ENCODE measurements around the gene RXFP3.
"Not testable (repeated sequence)": the region's sequence is repeated elsewhere in the genome, so short reads cannot be mapped to it uniquely, and the experiment has no call there.

RXFP3 gene

GRCh38 chr5:33936381-33937016 lies at the start of gene RXFP3:
Gene RXFP3 (plus strand): TSS chr5:33936386. CDS start chr5:33936741, 355 bp downstream.
- no peak for DNase-seq (ENCODE audit: low spot score)

DNA sequence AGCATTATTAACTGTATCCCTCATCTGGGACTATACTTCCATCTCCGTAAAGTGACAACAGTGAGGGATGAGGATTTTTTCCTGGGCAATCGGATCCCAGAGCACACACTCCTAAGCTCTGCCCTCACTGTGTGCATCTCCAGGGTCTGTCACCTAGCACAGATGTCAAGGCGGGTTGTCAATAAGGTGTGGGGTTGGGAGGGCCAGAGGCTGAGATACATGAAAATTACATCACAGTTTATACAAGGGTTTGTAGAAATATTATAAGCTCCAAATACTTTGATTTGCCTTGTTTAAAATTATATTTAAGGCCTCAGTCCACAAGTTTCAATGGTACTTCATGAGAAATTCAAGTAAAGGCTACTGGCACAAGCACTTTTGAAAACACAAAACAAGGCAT lies 48.9 kb upstream of the RXFP3 start:
- no peak for DNase-seq (ENCODE audit: low spot score)

DNA sequence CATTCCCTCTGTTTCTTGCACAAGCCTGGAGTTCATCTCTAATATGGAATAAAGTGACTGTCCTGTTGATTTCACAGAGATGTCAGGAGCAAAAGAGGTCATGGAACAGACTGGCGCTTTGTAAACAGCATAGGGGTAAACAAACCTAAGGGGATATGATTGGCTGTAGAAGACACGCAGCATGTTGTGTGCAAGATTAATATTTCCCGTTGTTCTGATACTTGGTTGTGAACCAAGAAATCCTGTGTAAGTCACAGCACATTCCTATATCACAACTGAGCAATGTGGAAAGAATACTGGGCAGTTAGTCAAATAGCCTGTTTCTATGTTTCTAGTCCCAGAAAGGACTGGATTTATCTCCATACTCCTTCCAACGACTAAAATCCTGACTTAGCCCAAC lies 47.6 kb upstream of the RXFP3 start:
- DNase-seq (ENCODE audit: low spot score), result no peak

DNA sequence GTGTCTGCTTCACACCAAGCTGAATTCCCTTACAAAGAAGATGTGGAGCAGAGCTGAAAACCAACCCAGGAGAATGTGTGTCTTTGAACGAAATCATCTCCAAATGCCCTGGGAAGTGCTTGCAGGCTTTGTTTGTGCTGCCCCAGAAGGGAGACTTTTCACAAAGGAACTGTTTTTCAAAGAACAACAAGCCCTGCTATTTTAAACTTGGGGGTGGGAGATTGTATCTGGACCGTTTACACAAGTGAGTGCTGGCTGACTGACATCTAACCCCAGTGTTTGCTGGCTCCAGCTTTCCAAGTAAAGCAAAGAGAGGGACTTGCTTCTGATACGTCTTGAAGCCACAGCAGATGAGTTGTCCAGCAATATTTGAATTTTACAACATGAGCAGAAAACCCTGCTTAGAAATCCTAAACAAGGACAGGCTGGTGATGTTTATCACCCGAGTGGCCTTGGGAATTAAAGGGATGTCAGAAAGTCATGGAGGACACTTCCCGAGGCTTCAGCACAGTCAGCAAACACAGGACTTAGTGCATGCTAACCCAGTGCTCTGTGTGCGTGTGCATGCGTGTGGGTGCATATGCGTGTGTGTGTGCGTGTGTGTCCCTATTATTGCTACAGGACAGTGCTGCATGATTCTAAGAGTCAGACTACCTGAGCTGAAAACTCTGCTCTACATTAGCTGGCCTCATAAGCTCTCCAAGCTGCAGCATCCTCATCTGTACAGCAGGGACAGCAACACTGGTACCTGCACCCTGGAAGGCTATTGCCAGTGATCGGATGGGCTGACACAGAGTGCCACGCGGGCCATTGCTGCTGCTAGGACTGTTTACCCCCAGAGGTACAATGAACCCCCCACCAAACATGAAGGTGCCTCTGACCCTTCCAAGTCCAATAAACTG lies 45.8 kb upstream of the RXFP3 start:
- DNase-seq (ENCODE audit: low spot score), result no peak

DNA sequence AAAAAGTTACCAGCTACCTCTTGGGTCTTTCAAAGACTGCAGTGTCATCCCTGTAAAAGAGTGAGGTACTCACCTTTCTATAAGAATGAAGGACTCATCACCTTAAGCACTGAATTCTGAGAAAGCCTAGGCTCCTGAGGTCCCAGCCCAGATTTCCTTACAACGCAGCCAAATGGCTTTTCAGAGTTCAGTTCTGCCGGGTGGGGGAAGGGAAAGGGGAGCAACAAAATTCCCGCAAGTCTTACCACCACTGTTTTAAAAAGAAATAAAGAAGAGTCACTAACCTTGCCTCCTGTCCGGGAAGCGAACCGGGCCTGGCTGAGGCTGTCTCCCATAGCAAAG lies 44.8 kb upstream of the RXFP3 start:
- DNase-seq (ENCODE audit: low spot score), result no peak

GRCh38 chr5:33891788-33892619 lies 44.2 kb upstream of the RXFP3 start, which contains the start of gene ADAMTS12:
Gene ADAMTS12 (minus strand): TSS chr5:33891990. CDS start chr5:33891856, 134 bp downstream.
- DNase-seq (ENCODE audit: low spot score), result no peak

DNA sequence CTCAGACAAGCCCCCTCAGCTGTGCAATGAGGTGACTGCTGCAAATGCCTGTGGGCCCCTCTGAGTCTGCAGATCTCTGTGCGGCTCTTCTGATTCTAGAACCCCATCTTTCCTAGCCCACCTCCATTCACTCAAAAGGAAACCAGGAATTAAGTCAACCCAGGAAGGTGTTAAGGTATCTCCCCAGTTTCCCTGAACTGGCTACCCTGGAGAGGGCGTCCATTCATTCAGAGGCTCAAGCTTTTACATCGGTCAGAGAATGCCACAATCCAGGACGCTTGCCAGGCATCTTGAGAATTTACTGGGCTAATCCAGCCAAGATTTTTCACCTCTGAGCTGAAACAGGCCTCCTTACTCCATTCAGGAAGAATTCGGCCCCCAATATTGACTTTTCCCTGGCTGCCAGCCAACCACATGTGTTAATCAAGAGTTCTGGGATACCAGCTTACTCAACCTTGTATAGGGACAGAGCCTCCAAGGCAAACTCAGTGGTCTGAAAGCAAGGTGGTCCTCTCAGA lies 43.5 kb upstream of the RXFP3 start:
- DNase-seq (ENCODE audit: low spot score), result no peak

DNA sequence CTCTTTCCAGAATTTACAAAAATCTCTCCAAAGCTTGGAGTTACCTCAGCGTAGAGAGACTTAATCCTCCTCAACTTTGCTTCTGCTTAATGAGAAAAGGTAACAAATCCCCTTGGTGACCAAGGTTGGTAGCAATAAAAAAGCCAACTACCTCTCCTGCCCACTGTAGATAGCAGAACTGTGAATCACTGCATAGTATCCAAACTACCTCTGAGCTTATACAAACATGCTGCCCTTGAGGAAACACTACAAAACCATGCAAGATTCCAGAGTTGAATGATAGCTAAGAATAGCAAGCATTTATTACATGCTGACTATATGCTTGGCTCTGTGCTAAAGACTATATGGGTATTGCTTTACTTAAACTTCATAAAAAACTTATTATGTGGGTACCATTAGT lies 41.6 kb upstream of the RXFP3 start:
- no peak for DNase-seq (ENCODE audit: low spot score)

DNA sequence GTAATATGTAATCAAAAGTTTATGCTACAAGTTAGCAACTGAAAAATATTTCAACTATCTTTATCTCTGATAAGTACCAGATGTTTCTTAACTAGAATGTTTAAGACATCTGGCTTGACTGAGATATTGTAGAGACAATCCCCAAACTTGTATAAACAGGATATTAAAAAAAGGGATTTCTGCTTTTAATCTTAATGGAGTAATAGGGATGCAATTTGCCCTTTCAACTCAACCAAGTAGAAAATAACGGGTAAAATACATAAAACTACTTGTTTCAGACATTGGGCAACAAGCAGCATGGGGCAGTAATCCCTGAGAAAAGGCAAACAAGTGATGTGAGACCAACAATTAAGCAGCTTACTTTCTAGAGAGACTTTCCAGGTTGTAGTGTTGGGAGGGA lies 35.0 kb upstream of the RXFP3 start:
- DNase-seq (ENCODE audit: low spot score), result no peak

DNA sequence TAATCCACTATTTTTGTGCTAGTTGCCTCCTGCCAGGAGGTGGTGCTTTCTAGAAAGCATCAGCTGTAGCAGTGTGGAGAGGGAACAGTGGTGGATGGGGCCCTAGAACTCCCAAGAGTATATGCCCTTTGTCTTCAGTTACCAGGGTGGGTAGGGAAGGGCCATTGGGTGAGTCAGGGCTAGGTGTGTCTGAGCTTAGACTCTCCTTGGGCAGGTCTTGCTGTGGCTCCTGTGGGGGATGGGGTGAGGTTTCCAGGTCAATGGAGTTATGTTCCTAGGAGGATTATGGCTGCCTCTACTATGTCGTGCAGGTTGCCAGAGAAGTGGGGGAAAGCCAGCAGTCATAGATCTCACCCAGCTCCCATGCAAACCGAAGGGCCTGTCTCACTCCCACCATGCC lies 33.1 kb upstream of the RXFP3 start:
- DNase-seq (ENCODE audit: low spot score), result no peak

DNA sequence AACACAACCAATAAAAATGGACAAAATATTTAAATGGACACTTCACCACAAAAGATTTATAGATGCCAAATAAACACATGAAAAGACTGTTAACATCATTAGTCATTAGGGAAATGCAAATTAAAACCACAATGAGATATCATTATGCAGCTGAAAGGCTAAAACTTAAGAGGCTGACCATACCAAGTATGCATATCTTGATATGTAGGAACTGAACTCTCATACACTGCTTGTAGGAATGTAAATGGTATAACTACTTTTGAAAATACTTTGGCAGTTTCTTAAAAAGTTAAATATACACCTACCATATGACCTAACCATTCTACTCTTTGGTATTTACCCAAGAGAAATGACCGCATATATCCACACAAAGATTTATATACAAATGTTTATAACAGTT lies 30.8 kb upstream of the RXFP3 start:
- no peak for DNase-seq (ENCODE audit: low spot score)

- DNase-seq (ENCODE audit: low spot score), result not testable (repeated sequence)
Observed at GRCh38 chr5:33906248-33906647, 29.9 kb upstream of the RXFP3 start.

GRCh38 chr5:33914844-33915243 lies 21.3 kb upstream of the RXFP3 start:
- DNase-seq (ENCODE audit: low spot score), result not testable (repeated sequence)

- DNase-seq (ENCODE audit: low spot score), result no peak
Observed at GRCh38 chr5:33921002-33921401, 15.2 kb upstream of the RXFP3 start.

DNA sequence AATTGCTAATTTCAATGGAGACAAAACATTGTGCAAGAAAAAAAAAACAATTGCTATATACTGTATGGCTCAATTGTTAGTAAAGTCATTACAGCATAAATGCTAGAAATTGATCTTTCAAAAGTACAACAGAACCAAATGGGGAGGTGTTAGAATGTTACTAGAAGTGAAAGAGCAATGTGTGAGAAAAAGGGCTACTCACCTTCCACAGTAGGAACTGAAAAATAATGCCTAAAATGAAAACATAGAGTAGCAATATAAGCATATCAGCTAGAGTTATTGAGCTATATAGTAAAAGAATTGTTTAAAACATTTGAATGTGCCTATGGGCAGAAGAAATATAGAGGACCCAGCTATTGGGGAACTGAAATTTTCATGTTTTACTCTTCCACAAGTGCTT lies 10.9 kb upstream of the RXFP3 start:
- no peak for DNase-seq (ENCODE audit: low spot score)

DNA sequence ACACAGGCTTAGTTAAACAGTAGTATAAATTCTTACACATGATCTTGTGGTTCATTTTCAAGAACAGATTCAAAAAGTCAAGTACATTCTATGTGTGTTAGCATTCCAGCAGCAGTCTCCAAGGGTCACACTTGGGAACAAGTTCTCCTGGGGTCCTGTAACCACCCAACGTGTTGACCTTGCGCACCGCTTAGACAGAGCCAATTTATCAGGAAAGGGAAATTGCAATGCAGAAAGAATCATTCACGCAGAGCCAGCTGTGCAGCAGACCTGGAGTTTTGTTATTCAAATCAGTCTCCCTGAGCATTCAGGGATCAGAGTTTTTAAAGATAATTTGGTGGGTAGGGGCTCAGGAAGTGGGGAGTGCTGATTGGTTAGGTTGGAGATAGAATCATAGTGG lies 8.5 kb upstream of the RXFP3 start:
- DNase-seq (ENCODE audit: low spot score), result no peak

DNA sequence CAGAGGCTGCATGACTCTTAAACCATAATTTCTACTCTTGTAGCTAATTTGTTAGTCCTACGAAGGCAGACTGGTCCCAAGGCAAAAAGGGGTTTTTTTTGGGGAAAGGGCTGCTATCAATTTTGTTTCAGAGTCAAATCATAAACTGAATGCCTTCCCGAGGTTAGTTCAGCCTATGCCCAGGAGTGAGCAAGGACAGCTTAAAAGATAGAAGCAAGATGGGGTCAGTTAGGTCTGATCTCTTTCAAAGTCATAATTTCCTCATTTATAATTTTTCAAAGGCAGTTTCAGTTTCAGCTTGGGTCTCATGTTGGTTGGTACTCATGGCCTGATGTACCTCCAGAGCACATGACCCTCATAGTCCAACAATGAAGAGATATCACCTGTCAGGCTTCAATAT lies 7.9 kb upstream of the RXFP3 start:
- DNase-seq (ENCODE audit: low spot score), result no peak

- DNase-seq (ENCODE audit: low spot score), result no peak
Observed at GRCh38 chr5:33929925-33930690, 6.1 kb upstream of the RXFP3 start.

DNA sequence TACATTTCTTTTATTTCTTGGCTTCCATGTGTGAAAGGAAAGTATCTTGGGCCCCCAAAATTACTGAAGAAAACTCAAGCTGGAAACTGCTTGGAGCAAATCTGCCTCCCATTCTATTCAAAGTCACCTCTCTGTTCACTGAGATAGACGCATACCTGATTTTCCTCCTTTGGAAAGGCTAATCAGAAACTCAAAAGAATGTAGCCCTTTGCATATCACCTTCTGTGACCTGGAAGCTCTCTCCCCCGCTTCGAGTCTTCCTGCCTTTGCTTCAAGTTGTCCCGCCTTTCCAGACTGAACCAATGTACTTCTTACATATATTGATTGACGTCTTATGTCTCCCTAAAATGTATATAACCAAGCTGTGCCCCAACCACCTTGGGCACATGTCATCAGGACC lies 5.0 kb upstream of the RXFP3 start:
- no peak for DNase-seq (ENCODE audit: low spot score)

GRCh38 chr5:33933723-33934169 lies 2.4 kb upstream of the RXFP3 start:
- no peak for DNase-seq (ENCODE audit: low spot score)

DNA sequence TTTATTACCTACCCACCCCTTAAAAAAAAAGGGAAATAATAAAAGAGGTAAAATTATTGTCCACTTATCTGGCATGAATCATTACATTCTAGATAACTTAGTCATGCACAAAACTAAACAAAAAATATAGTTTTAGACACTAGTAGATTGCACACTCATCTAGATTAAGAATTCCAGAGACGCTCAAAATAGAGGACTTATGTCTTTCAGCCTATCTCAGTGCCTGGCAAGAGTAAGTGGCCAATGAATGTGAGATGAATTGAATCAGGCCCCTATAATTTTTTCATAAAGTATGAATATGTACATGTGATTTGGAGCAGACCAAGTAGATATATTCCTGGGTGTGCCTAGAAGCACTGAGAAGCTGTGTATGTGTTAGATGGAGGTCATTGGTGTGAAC lies 2.0 kb upstream of the RXFP3 start:
- no peak for DNase-seq (ENCODE audit: low spot score)

DNA sequence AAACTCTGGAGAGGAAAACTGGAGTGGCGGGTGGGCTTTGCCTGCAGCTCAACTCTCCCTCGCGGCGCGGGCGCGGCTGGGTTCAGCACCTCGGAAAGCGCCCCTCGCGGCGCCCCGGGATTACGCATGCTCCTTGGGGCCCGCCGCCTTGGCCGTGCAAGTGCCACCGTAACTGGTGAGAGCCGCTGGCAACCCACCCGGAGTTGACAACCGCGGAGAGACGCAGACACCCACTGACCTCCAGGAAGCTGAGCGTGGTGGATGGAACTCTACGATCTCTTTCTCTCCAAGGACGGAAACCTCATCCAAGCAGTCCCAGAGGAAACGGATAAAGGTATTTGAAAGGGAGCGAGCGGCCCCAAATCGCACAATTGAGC lies 194 bp upstream of the RXFP3 start:
- no peak for DNase-seq (ENCODE audit: low spot score)
